WI38 (cell line): Measurements from ENCODE around the gene PROSER2.

Experiments used
- H3K4me3 ChIP-seq: 2 replicates; pipeline ENCODE4 v1.5.1; 2011; ENCODE audit warnings: low read depth, mild to moderate bottlenecking, control low read depth, low read length
- TF ChIP-seq, protein P1 (sequence below): IDR thresholded peaks from 2 replicates; pipeline ENCODE4 v1.5.1; 2012; ENCODE audit warnings: low read depth, mild to moderate bottlenecking, control low read depth, low read length

PROSER2 gene

DNA sequence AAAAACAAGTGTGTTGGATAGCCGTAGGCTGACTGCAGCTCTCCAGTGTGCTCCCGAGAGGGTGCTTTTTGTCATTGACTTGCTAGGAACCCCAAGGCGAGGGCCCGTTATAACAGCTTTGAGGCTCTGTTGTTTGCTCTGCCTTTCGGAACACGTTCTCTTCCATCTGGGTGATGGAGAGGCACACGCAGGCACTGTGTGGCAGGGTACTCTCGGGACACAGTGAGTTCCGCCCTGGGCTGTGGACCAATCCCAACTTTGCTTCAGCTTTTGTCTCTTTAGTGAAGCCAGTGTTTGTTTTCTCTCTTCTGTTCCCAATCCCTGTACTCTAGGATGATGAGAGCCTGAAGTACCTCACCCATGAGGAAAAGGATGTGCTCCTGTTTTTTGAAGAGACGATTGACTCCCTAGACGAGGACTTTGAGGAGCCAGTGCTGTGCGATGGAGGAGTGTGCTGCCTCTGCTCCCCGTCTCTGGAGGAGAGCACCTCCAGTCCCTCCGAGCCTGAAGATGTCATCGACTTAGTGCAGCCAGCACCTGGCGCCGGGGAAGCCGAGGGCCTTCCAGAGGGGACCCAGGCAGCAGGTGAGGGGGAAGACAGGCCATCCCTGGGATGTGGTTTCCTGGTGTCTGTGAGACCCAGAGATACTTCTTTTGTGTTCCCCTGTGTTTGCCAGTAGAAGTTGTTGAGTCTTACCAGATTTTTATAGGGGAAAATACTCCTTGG is 43.2 kb downstream of the PROSER2 start:
- TF ChIP-seq, protein P1, sequence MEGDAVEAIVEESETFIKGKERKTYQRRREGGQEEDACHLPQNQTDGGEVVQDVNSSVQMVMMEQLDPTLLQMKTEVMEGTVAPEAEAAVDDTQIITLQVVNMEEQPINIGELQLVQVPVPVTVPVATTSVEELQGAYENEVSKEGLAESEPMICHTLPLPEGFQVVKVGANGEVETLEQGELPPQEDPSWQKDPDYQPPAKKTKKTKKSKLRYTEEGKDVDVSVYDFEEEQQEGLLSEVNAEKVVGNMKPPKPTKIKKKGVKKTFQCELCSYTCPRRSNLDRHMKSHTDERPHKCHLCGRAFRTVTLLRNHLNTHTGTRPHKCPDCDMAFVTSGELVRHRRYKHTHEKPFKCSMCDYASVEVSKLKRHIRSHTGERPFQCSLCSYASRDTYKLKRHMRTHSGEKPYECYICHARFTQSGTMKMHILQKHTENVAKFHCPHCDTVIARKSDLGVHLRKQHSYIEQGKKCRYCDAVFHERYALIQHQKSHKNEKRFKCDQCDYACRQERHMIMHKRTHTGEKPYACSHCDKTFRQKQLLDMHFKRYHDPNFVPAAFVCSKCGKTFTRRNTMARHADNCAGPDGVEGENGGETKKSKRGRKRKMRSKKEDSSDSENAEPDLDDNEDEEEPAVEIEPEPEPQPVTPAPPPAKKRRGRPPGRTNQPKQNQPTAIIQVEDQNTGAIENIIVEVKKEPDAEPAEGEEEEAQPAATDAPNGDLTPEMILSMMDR, result no peak
- no peak overlapping the region for H3K4me3 ChIP-seq

DNA sequence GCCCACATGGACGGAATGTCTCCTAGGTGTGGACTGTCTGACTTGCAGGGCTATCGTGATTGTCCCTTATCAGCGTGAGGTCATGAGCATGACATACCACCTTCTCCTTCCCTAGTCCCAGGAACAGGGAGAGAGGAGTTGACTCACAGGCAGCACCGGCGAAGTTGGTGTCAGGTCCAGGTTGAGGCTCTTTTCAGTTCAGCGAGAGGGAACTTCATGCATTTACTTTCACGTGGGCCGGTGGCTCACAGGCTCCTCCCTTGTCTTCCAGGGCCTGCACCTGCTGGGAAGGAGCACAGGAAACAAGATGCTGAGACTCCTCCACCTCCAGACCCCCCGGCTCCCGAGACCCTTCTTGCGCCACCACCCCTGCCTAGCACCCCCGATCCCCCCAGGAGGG is 46.1 kb downstream of the PROSER2 start:
- no peak overlapping the region for H3K4me3 ChIP-seq
- TF ChIP-seq, protein P1, result no peak

DNA sequence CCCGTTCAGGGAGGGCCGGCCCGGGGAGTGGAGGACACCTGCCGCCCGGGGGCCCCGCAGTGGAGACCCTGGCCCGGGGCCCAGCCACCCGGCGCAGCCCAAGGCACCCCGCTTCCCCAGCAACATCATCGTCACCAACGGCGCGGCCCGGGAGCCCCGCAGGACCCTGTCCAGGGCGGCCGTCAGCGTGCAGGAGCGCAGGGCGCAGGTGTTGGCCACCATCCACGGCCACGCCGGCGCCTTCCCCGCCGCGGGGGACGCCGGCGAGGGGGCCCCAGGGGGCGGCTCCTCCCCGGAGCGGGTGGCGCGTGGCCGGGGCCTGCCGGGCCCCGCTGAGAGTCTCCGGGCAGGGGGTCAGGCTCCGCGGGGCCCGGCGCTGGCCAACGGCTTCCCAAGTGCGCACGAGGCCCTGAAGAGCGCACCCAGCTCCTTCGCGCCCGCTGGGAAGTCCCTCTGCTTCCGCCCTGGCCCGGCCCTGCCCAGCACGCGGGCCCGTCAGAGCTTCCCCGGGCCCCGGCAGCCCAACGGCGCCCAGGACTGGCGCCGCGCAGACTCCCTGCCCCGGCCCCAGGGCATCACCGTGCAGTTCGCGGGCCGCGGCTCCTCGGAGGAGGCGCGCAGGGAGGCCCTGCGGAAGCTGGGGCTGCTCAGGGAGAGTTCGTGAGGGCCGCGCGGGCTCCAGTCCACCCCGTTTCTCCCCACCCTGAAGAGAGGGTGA is 46.7 kb downstream of the PROSER2 start:
- no peak overlapping the region for H3K4me3 ChIP-seq
- TF ChIP-seq, protein P1, result no peak

DNA sequence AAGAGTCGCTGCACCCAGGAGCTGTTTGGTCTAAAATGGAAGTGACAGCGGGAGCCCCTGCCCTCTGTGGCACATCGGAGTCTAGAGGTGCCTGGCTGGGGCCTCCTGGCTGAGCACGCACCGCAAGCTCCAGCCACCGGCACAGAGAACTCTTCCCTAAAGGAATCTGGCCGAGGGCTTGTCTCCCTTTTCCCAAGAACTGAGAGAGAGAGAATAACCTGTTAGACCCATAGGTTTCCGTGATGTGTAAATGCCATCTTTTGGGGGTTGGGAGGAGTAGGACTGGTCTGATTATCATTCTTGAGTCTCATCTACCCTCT is 47.3 kb downstream of the PROSER2 start:
- H3K4me3 ChIP-seq, result no peak overlapping the region
- TF ChIP-seq, protein P1, result no peak

DNA sequence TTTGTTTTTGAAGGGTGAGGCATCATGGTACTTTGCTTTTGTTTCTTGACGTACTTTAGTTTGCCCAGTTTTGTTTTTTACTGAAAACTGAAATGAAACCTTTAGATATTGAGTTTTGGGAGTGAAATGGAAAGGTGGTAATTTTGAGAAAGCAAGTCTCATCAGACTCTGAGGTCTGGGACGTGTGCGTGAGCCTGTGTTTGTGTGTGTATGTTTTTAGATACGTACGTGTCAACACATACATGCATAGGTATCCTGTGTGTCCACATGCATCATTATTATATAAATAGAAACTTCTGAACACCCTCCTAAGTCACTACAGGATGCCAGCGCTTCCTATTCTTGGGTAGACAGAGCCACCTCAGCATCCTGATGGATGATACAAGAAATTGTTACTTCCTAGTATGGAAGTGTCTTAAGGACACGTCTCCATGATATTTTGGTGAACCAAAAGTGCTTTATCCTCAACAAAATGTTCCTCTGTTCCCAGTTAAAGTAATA is 47.8 kb downstream of the PROSER2 start:
- H3K4me3 ChIP-seq, result no peak overlapping the region
- TF ChIP-seq, protein P1, result no peak

DNA sequence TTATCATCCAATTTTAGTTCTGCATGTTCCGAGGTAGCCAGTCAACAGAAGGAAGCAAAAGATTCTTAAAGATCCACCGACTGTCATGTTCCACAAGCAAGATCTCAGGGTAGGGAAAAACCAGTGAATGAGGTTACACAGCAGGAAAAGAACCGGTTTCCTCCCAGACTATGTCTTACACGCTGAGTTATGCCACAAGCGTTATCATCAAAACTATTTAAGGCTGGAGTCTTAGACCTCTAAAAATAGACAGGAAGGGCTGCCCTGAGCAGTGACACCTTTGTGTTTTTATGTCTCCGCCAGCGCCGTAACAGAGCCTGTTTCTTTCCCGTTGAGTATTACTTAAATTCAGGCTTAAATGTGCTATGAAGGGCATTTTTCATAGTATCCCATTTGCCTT is 48.3 kb downstream of the PROSER2 start:
- no peak overlapping the region for H3K4me3 ChIP-seq
- TF ChIP-seq, protein P1, result no peak

DNA sequence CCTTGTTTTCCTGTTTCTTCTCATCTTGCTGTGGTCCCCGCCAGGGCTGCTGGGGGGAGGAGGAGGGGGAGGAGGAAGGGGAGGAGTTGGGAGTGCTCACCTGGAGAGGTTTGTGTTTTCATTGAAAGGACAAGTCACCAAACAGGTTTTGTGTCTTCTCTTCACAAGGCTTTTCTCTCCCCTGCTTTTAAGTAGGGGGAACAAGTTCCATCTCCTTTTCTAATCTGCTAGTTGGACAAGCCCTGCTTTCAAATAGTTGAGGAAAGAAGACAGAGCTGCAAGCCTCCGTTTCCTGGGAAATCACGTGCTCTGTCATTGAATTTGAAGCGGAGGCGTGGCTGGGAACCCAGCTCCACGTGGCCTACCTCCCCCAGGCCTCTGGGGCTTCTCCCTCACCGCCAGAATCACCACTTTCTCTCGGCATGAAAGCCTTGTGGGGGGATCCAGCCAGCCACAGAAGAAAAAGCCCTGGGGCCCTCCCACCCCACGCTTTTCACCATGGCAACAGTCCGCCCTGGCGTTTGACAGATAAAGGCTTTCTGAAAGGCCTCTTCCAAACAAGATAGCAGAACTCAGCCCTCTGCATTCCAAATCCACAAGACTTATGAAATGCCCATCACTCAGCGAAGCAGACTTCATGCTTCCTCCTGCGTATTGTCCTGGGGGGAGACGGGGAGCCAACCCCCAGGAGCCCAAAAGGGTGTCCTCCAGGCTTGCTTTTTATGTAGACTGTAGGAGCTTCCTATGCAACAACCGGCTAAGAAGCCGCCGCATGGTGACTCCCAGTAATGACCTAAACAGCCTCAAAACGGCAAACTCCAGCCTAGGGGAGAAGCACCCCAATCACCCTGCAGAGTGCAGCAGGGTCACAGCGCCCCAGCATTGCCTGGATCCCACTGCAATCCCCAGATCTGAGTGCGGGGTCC is 51.7 kb downstream of the PROSER2 start:
- TF ChIP-seq, protein P1, result no peak
- H3K4me3 ChIP-seq, result no peak overlapping the region
